Measurements from ENCODE around the gene RLN3. TPM values are rescaled to one million over a fixed set of nuclear protein-coding genes. Genes with fewer than 3 reads are reported as not detected.

RLN3 gene
- total RNA-seq, 4 donors from 2014 or later, result not detected

GRCh38 chr19:13987101-13987890 is 40.7 kb upstream of the RLN3 start:
- Histone ChIP-seq H3K4me1 (peaks cover 25 to 38% of the 10 kb centered on the region in 2 donors), H3K4me3 (replicated peaks in 1 of 3) (no peak overlapping the region), H3K27ac (peak overlapping the region; percentile 76 to 84 (median 78)), H3K27me3 (no peaks in the 10 kb centered on the region), H3K9me3 (no peaks in the 10 kb centered on the region), H3K36me3 (peaks cover under 1 to 10% of the 10 kb centered on the region in 2 donors)
- DNase-seq, result peak; percentile 76 to 77
- intact Hi-C loops (cut with DNase I), result no loop called here
- WGBS, 2 donors, result 61 to 64% methylated on average over 10 to 12 of the region's 17 CpGs
- TF ChIP-seq POLR2A (IDR thresholded peaks at IDR 0.05) (no peak), CTCF (IDR thresholded peaks at IDR 0.05) (no peak)

GRCh38 chr19:13989487-13989886 is 38.5 kb upstream of the RLN3 start:
- Histone ChIP-seq H3K36me3 (peaks cover 0 to 11% of the 10 kb centered on the region in 2 donors), H3K9me3 (no peaks in the 10 kb centered on the region), H3K4me3 (replicated peaks in 1 of 3) (no peak overlapping the region), H3K4me1 (peaks cover 25 to 37% of the 10 kb centered on the region in 2 donors), H3K27ac (no peak overlapping the region), H3K27me3 (no peaks in the 10 kb centered on the region)
- TF ChIP-seq CTCF (IDR thresholded peaks at IDR 0.05) (no peak), POLR2A (IDR thresholded peaks at IDR 0.05) (no peak)
- WGBS, 2 donors, result 92 to 95% methylated on average over 7 of the region's 7 CpGs
- no peak for DNase-seq
- intact Hi-C loops (cut with DNase I), result no loop called here

- Histone ChIP-seq H3K36me3 (peaks cover 0 to 11% of the 10 kb centered on the region in 2 donors), H3K27me3 (no peaks in the 10 kb centered on the region), H3K27ac (no peak overlapping the region), H3K9me3 (no peaks in the 10 kb centered on the region), H3K4me3 (replicated peaks in 1 of 3) (no peak overlapping the region), H3K4me1 (peaks cover 25 to 31% of the 10 kb centered on the region in 2 donors)
- intact Hi-C loops (cut with DNase I), result no loop called here
- TF ChIP-seq CTCF (IDR thresholded peaks at IDR 0.05) (no peak), POLR2A (IDR thresholded peaks at IDR 0.05) (no peak)
- no peak for DNase-seq
- 88% methylated on average over 8 of the region's 8 CpGs for WGBS, 2 donors
Observed at GRCh38 chr19:13990085-13990484, 37.9 kb upstream of the RLN3 start.

GRCh38 chr19:13992025-13992424 is 35.9 kb upstream of the RLN3 start:
- H3K36me3 ChIP-seq, result peaks cover 0 to 11% of the 10 kb centered on the region in 2 donors
- 97% methylated on average over 7 of the region's 7 CpGs for WGBS, 2 donors

More at GRCh38 chr19:13992025-13992424, 35.9 kb upstream of the RLN3 start:
- Histone ChIP-seq H3K9me3 (no peaks in the 10 kb centered on the region), H3K4me3 (replicated peaks in 1 of 3) (no peak overlapping the region), H3K27me3 (no peaks in the 10 kb centered on the region), H3K4me1 (peaks cover 9 to 12% of the 10 kb centered on the region in 2 donors), H3K27ac (no peak overlapping the region)
- intact Hi-C loops (cut with DNase I), result no loop called here
- DNase-seq, result no peak
- TF ChIP-seq POLR2A (IDR thresholded peaks at IDR 0.05) (no peak), CTCF (IDR thresholded peaks at IDR 0.05) (no peak)
